Measurements from ENCODE around the gene ZNF106.

ZNF106 gene

GRCh38 chr15:42493679-42494078 lies 2.7 kb upstream of the ZNF106 start:
- H3K79me2 ChIP-seq (ENCODE audit: insufficient read depth, low read length): peaks cover 34% of the 10 kb centered on the region
- H3K9me3 ChIP-seq (ENCODE audit: insufficient read depth, low read depth, low read length): no peaks in the 10 kb centered on the region
- H3K9ac ChIP-seq (ENCODE audit: low read depth, low read length, poor library complexity, severe bottlenecking): no peak overlapping the region
- H3K4me1 ChIP-seq (ENCODE audit: insufficient read depth, low read length, poor library complexity, severe bottlenecking): peaks cover 31% of the 10 kb centered on the region
- H3K27me3 ChIP-seq (ENCODE audit: insufficient read depth, low read length, poor library complexity, severe bottlenecking): no peaks in the 10 kb centered on the region
- no peak overlapping the region for H3K4me3 ChIP-seq (ENCODE audit: low read length, poor library complexity, severe bottlenecking)
- H4K20me1 ChIP-seq (ENCODE audit: insufficient read depth, low read length, poor library complexity, severe bottlenecking): no peaks in the 10 kb centered on the region
- TF ChIP-seq CTCF (conservative IDR thresholded peaks at IDR 0.05; ENCODE audit: low read length) (no peak), EZH2phosphoT487 (IDR thresholded peaks at IDR 0.05; ENCODE audit: borderline replicate concordance) (no peak)
- no peaks in the 10 kb centered on the region for H3K9me2 ChIP-seq (replicated peaks; ENCODE audit: low read depth, low read length)
- H3K4me2 ChIP-seq (ENCODE audit: low read depth, low read length, poor library complexity, severe bottlenecking): no peak overlapping the region
- H3F3A ChIP-seq (ENCODE audit: low read depth): no peaks in the 10 kb centered on the region; the same call in 1 of the 2 replicates
- H3K36me3 ChIP-seq (ENCODE audit: insufficient read depth, low read length): no peaks in the 10 kb centered on the region
- peak overlapping the region; percentile 8 for H2AFZ ChIP-seq (ENCODE audit: low read length)

GRCh38 chr15:42491539-42492225 lies 741 bp upstream of the ZNF106 start:
- H2AFZ ChIP-seq (ENCODE audit: low read length): peak overlapping the region; percentile 82
- no peaks in the 10 kb centered on the region; the same call in 1 of the 2 replicates for H3F3A ChIP-seq (ENCODE audit: low read depth)
- no peaks in the 10 kb centered on the region for H4K20me1 ChIP-seq (ENCODE audit: insufficient read depth, low read length, poor library complexity, severe bottlenecking)
- no peaks in the 10 kb centered on the region for H3K27me3 ChIP-seq (ENCODE audit: insufficient read depth, low read length, poor library complexity, severe bottlenecking)
- peaks cover 37% of the 10 kb centered on the region for H3K4me1 ChIP-seq (ENCODE audit: insufficient read depth, low read length, poor library complexity, severe bottlenecking)
- H3K9ac ChIP-seq (ENCODE audit: low read depth, low read length, poor library complexity, severe bottlenecking): peak overlapping the region; percentile 97
- peaks cover 40% of the 10 kb centered on the region for H3K79me2 ChIP-seq (ENCODE audit: insufficient read depth, low read length)
- H3K9me2 ChIP-seq (replicated peaks; ENCODE audit: low read depth, low read length): no peaks in the 10 kb centered on the region
- TF ChIP-seq EZH2phosphoT487 (IDR thresholded peaks at IDR 0.05; ENCODE audit: borderline replicate concordance) (no peak), CTCF (conservative IDR thresholded peaks at IDR 0.05; ENCODE audit: low read length) (no peak)
- peak overlapping the region; percentile 79 for H3K4me2 ChIP-seq (ENCODE audit: low read depth, low read length, poor library complexity, severe bottlenecking)
- H3K36me3 ChIP-seq (ENCODE audit: insufficient read depth, low read length): no peaks in the 10 kb centered on the region
- no peaks in the 10 kb centered on the region for H3K9me3 ChIP-seq (ENCODE audit: insufficient read depth, low read depth, low read length)
- peak overlapping the region; percentile 89 for H3K4me3 ChIP-seq (ENCODE audit: low read length, poor library complexity, severe bottlenecking)

GRCh38 chr15:42490291-42490670 lies 660 bp downstream of the ZNF106 start:
- no peaks in the 10 kb centered on the region for H4K20me1 ChIP-seq (ENCODE audit: insufficient read depth, low read length, poor library complexity, severe bottlenecking)
- H3K4me3 ChIP-seq (ENCODE audit: low read length, poor library complexity, severe bottlenecking): peak overlapping the region; percentile 89
- no peaks in the 10 kb centered on the region; the same call in 1 of the 2 replicates for H3F3A ChIP-seq (ENCODE audit: low read depth)
- peak overlapping the region; percentile 97 for H3K9ac ChIP-seq (ENCODE audit: low read depth, low read length, poor library complexity, severe bottlenecking)
- peaks cover 33% of the 10 kb centered on the region for H3K79me2 ChIP-seq (ENCODE audit: insufficient read depth, low read length)
- TF ChIP-seq CTCF (conservative IDR thresholded peaks at IDR 0.05; ENCODE audit: low read length) (no peak), EZH2phosphoT487 (IDR thresholded peaks at IDR 0.05; ENCODE audit: borderline replicate concordance) (no peak)
- H3K9me3 ChIP-seq (ENCODE audit: insufficient read depth, low read depth, low read length): no peaks in the 10 kb centered on the region
- peaks cover 27% of the 10 kb centered on the region for H3K4me1 ChIP-seq (ENCODE audit: insufficient read depth, low read length, poor library complexity, severe bottlenecking)
- H3K4me2 ChIP-seq (ENCODE audit: low read depth, low read length, poor library complexity, severe bottlenecking): peak overlapping the region; percentile 83
- no peaks in the 10 kb centered on the region for H3K9me2 ChIP-seq (replicated peaks; ENCODE audit: low read depth, low read length)
- no peaks in the 10 kb centered on the region for H3K36me3 ChIP-seq (ENCODE audit: insufficient read depth, low read length)
- peak overlapping the region; percentile 82 for H2AFZ ChIP-seq (ENCODE audit: low read length)
- H3K27me3 ChIP-seq (ENCODE audit: insufficient read depth, low read length, poor library complexity, severe bottlenecking): no peaks in the 10 kb centered on the region
